HepG2 (cell line): ENCODE results near the gene TNFRSF25. TPM values are rescaled to one million over a fixed set of nuclear protein-coding genes. Genes with fewer than 3 reads are reported as not detected.

Experiments used
- AGO1 ChIP-seq: fragments of 200-400 bp; formaldehyde crosslinking; IDR thresholded peaks from 2 replicates; pipeline ENCODE4 v1.6.1; 2017; ENCODE audit warnings: mild to moderate bottlenecking, low read depth, low read length, moderate library complexity; ENCODE audit not compliant: poor library complexity, severe bottlenecking
- CCAR2 ChIP-seq: fragments of 200-400 bp; formaldehyde crosslinking; optimal IDR thresholded peaks from 2 replicates; pipeline ENCODE3; 2018; ENCODE audit warnings: low read depth, mild to moderate bottlenecking, low read length, moderate library complexity
- HNRNPL ChIP-seq: fragments of 200-400 bp; formaldehyde crosslinking; IDR thresholded peaks from 2 replicates; pipeline ENCODE4 v1.6.1; 2017; ENCODE audit warnings: mild to moderate bottlenecking, low read depth, low read length
- JARID2 ChIP-seq: sonication (generic); formaldehyde crosslinking; IDR thresholded peaks from 2 replicates; pipeline ENCODE4 v1.8.1; 2023; ENCODE audit warnings: missing genetic modification reagents, inconsistent platforms; ENCODE audit not compliant: insufficient replicate concordance
- RFX3 ChIP-seq: IDR thresholded peaks from 2 replicates; pipeline ENCODE4 v1.6.1; 2016; ENCODE audit warnings: missing biosample characterization, missing genetic modification reagents
- THYN1 ChIP-seq: sonication (generic); formaldehyde crosslinking; IDR thresholded peaks from 2 replicates; pipeline ENCODE4 v1.8.1; 2023; ENCODE audit warnings: low read depth, mild to moderate bottlenecking, moderate library complexity, missing genetic modification reagents, borderline replicate concordance
- ZNF446 ChIP-seq: sonication (generic); formaldehyde crosslinking; IDR thresholded peaks from 2 replicates; pipeline ENCODE4 v1.5.0; 2020; ENCODE audit warnings: mild to moderate bottlenecking, missing genetic modification reagents
- ZNF678 ChIP-seq: sonication (generic); formaldehyde crosslinking; IDR thresholded peaks from 2 replicates; pipeline ENCODE4 v1.4.0; 2020; ENCODE audit warnings: mild to moderate bottlenecking, missing genetic modification reagents
- ZNF83 ChIP-seq: sonication (generic); formaldehyde crosslinking; IDR thresholded peaks from 2 replicates; pipeline ENCODE4 v1.4.0; 2020; ENCODE audit warnings: missing genetic modification reagents, mild to moderate bottlenecking, borderline replicate concordance
- polyA plus RNA-seq, 8 experiments: library from polyadenylated mRNA; depleted of rRNA in 3 of 8; stranded (reverse) in 7 of 8; unstranded in 1 of 8; fragments of >200 nt; fragmentation: Illumina TruSeq in 4 of 8; extraction: Trizol in 4 of 8; gene quantifications; 2 replicates each; pipeline versions ENCODE4 v1.2.1 to v1.2.3, GENCODE V29; 2011 to 2016; ENCODE audit warnings: low read depth in 4 of 8, missing spikeins in 1 of 8, mixed read lengths in 1 of 8; ENCODE audit not compliant: insufficient read depth in 1 of 8
- total RNA-seq, 5 experiments: library from RNA; depleted of rRNA; stranded (reverse); fragments of >200 nt; fragmentation: Illumina TruSeq; extraction: Trizol; gene quantifications; 2 replicates each; pipeline ENCODE4 v1.2.3, GENCODE V29; 2016; ENCODE audit warnings: low read depth in 1 of 5
- TF ChIP-seq, protein P1 (sequence below): sonication (generic); formaldehyde crosslinking; IDR thresholded peaks from 2 replicates; pipeline ENCODE4 v1.4.0; 2020; ENCODE audit warnings: missing genetic modification reagents, borderline replicate concordance
- TF ChIP-seq, protein P2 (sequence below), 2 experiments: sonication (generic) in 1 of 2; formaldehyde crosslinking in 1 of 2; IDR thresholded peaks; 2 replicates each; pipeline versions ENCODE4 v1.5.1 to v1.6.1; 2011 to 2020; ENCODE audit warnings: borderline replicate concordance in 1 of 2, low read depth in 1 of 2, low read length in 1 of 2, mild to moderate bottlenecking in 1 of 2, missing genetic modification reagents in 1 of 2, moderate library complexity in 1 of 2
- TF ChIP-seq, protein P3 (sequence below): sonication (generic); formaldehyde crosslinking; IDR thresholded peaks from 2 replicates; pipeline ENCODE4 v1.5.0; 2020; ENCODE audit warnings: missing genetic modification reagents
- TF ChIP-seq, protein P4 (sequence below): sonication (generic); formaldehyde crosslinking; IDR thresholded peaks from 2 replicates; pipeline ENCODE4 v1.4.0; 2020; ENCODE audit warnings: mild to moderate bottlenecking, missing genetic modification reagents
- TF ChIP-seq, protein P5 (sequence below): sonication (generic); formaldehyde crosslinking; IDR thresholded peaks from 2 replicates; pipeline ENCODE4 v1.9.0; 2021; ENCODE audit warnings: missing genetic modification reagents, mild to moderate bottlenecking, borderline replicate concordance
- TF ChIP-seq, protein P6 (sequence below): sonication (generic); formaldehyde crosslinking; IDR thresholded peaks from 2 replicates; pipeline ENCODE4 v1.5.0; 2020; ENCODE audit warnings: missing genetic modification reagents, mild to moderate bottlenecking, borderline replicate concordance
- TF ChIP-seq, protein P7 (sequence below): sonication (generic); formaldehyde crosslinking; IDR thresholded peaks from 2 replicates; pipeline ENCODE4 v1.4.0; 2020; ENCODE audit warnings: low read depth, mild to moderate bottlenecking, missing genetic modification reagents

The TNFRSF25 gene
- total and polyA plus RNA-seq, 2 of the 13 experiments (the other 11 are each of a cell fraction or from before 2014, with no cell fraction given) = 1.4 to 1.5 TPM

DNA sequence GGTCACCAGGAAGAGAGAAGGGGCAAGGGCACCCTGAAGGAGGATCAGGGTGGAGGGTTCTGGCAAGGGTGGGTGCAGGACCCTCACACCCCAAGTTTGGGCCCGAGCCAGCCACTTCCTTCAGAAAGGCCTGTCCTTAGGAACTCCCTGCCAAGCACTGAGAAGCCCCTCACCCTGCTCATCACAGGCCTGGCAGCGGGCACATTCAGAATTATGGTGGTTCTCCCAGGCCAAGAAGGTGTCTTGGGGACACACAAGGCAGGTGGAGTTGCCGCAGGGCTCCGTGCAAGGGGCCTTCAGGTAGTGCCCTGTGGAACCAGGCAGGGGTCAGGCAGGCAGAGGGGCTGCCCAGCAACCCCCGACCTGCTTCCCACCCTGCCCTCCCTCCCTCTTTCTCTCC lies 1.1 kb downstream of the TNFRSF25 start (continued):
- TF ChIP-seq, protein P1, sequence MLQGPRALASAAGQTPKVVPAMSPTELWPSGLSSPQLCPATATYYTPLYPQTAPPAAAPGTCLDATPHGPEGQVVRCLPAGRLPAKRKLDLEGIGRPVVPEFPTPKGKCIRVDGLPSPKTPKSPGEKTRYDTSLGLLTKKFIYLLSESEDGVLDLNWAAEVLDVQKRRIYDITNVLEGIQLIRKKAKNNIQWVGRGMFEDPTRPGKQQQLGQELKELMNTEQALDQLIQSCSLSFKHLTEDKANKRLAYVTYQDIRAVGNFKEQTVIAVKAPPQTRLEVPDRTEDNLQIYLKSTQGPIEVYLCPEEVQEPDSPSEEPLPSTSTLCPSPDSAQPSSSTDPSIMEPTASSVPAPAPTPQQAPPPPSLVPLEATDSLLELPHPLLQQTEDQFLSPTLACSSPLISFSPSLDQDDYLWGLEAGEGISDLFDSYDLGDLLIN (CRISPR knock-in tag) = no peak
- TF ChIP-seq, protein P2, sequence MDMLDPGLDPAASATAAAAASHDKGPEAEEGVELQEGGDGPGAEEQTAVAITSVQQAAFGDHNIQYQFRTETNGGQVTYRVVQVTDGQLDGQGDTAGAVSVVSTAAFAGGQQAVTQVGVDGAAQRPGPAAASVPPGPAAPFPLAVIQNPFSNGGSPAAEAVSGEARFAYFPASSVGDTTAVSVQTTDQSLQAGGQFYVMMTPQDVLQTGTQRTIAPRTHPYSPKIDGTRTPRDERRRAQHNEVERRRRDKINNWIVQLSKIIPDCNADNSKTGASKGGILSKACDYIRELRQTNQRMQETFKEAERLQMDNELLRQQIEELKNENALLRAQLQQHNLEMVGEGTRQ (IDR thresholded peaks at IDR 0.05; ENCODE audit: low read depth, low read length) = no peak
- TF ChIP-seq, protein P2 (CRISPR knock-in tag; IDR thresholded peaks at IDR 0.05; ENCODE audit: borderline replicate concordance) = no peak
- TF ChIP-seq, protein P3, sequence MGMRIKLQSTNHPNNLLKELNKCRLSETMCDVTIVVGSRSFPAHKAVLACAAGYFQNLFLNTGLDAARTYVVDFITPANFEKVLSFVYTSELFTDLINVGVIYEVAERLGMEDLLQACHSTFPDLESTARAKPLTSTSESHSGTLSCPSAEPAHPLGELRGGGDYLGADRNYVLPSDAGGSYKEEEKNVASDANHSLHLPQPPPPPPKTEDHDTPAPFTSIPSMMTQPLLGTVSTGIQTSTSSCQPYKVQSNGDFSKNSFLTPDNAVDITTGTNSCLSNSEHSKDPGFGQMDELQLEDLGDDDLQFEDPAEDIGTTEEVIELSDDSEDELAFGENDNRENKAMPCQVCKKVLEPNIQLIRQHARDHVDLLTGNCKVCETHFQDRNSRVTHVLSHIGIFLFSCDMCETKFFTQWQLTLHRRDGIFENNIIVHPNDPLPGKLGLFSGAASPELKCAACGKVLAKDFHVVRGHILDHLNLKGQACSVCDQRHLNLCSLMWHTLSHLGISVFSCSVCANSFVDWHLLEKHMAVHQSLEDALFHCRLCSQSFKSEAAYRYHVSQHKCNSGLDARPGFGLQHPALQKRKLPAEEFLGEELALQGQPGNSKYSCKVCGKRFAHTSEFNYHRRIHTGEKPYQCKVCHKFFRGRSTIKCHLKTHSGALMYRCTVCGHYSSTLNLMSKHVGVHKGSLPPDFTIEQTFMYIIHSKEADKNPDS (CRISPR knock-in tag) = no peak
- TF ChIP-seq, protein P4, sequence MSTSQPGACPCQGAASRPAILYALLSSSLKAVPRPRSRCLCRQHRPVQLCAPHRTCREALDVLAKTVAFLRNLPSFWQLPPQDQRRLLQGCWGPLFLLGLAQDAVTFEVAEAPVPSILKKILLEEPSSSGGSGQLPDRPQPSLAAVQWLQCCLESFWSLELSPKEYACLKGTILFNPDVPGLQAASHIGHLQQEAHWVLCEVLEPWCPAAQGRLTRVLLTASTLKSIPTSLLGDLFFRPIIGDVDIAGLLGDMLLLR (CRISPR knock-in tag) = no peak
- TF ChIP-seq THYN1 = no peak
- TF ChIP-seq ZNF446 = no peak
- peak; percentile 10 for TF ChIP-seq AGO1
- TF ChIP-seq, protein P5, sequence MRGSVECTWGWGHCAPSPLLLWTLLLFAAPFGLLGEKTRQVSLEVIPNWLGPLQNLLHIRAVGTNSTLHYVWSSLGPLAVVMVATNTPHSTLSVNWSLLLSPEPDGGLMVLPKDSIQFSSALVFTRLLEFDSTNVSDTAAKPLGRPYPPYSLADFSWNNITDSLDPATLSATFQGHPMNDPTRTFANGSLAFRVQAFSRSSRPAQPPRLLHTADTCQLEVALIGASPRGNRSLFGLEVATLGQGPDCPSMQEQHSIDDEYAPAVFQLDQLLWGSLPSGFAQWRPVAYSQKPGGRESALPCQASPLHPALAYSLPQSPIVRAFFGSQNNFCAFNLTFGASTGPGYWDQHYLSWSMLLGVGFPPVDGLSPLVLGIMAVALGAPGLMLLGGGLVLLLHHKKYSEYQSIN (CRISPR knock-in tag) = no peak
- TF ChIP-seq JARID2 (CRISPR knock-in tag) = no peak
- TF ChIP-seq, protein P6, sequence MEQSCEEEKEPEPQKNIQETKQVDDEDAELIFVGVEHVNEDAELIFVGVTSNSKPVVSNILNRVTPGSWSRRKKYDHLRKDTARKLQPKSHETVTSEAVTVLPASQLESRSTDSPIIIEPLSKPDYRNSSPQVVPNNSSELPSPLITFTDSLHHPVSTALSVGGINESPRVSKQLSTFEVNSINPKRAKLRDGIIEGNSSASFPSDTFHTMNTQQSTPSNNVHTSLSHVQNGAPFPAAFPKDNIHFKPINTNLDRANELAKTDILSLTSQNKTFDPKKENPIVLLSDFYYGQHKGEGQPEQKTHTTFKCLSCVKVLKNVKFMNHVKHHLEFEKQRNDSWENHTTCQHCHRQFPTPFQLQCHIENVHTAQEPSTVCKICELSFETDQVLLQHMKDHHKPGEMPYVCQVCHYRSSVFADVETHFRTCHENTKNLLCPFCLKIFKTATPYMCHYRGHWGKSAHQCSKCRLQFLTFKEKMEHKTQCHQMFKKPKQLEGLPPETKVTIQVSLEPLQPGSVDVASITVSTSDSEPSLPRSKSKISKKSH = 0 out of 2 replicates have a peak, but pooled peaks have one; percentile 6
- TF ChIP-seq, protein P7, sequence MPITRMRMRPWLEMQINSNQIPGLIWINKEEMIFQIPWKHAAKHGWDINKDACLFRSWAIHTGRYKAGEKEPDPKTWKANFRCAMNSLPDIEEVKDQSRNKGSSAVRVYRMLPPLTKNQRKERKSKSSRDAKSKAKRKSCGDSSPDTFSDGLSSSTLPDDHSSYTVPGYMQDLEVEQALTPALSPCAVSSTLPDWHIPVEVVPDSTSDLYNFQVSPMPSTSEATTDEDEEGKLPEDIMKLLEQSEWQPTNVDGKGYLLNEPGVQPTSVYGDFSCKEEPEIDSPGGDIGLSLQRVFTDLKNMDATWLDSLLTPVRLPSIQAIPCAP (CRISPR knock-in tag) = no peak
- TF ChIP-seq HNRNPL = no peak
- TF ChIP-seq ZNF678 (CRISPR knock-in tag) = no peak
- TF ChIP-seq ZNF83 (CRISPR knock-in tag) = no peak
- TF ChIP-seq CCAR2 = no peak
- no peak for TF ChIP-seq RFX3
